ENCODE results near the gene CHRDL1.
"Not testable (repeated sequence)": the region's sequence is repeated elsewhere in the genome, so short reads cannot be mapped to it uniquely, and the experiment has no call there.

CHRDL1 gene

GRCh38 chrX:110665223-110666002 lies 130.2 kb downstream of the CHRDL1 start:
- H2AK5ac ChIP-seq (ENCODE audit: low read length, severe bottlenecking), result no peak overlapping the region
- H3K4me3 ChIP-seq (ENCODE audit: insufficient read depth in 1 of 2, low read depth in 1 of 2, low read length in 2 of 2), result no peak overlapping the region
- H3K9me3 ChIP-seq (ENCODE audit: control insufficient read depth, low read length), result no peaks in the 10 kb centered on the region
- H3K23ac ChIP-seq (ENCODE audit: low read length in 2 of 2), result no peak overlapping the region
- H3K36me3 ChIP-seq (ENCODE audit: control insufficient read depth in 1 of 2, insufficient read depth in 2 of 2, low read depth in 1 of 2, low read length in 2 of 2), result no peaks in the 10 kb centered on the region
- H2BK12ac ChIP-seq (ENCODE audit: low read length in 2 of 2), result no peak overlapping the region
- H2BK120ac ChIP-seq (ENCODE audit: low read depth, low read length), result no peak overlapping the region
- no peak overlapping the region for H4K8ac ChIP-seq (ENCODE audit: low read length)
- no peak overlapping the region for H3K4ac ChIP-seq (ENCODE audit: low read depth in 1 of 2, low read length in 2 of 2)
- 50% methylated on average over 3 of the region's 3 CpGs for WGBS
- H2AFZ ChIP-seq (ENCODE audit: low read depth, low read length), result no peak overlapping the region
- H3K79me1 ChIP-seq (replicated peaks; ENCODE audit: low read length, poor library complexity, severe bottlenecking), result no peaks in the 10 kb centered on the region
- peak; percentile 4 for DNase-seq
- no peaks in the 10 kb centered on the region for H3K4me1 ChIP-seq (ENCODE audit: control insufficient read depth, insufficient read depth, low read depth, low read length)
- H3K4me2 ChIP-seq (ENCODE audit: low read length, poor library complexity, severe bottlenecking), result no peak overlapping the region
- H3K9ac ChIP-seq (ENCODE audit: low read length), result no peak overlapping the region
- H3K14ac ChIP-seq (ENCODE audit: low read length in 2 of 2), result no peak overlapping the region
- H4K91ac ChIP-seq (ENCODE audit: low read length), result no peak overlapping the region
- H2BK15ac ChIP-seq (ENCODE audit: low read depth, poor library complexity, severe bottlenecking), result no peak overlapping the region
- no peak overlapping the region for H2BK5ac ChIP-seq (ENCODE audit: low read depth, low read length, poor library complexity, severe bottlenecking)
- no peak overlapping the region for H3K27ac ChIP-seq (ENCODE audit: low read length, poor library complexity, severe bottlenecking)
- H3K27me3 ChIP-seq (ENCODE audit: control insufficient read depth in 1 of 2, insufficient read depth in 1 of 2, low read length in 2 of 2), result peaks cover 0 to 31% of the 10 kb centered on the region in 2 experiments
- H3K18ac ChIP-seq (ENCODE audit: low read depth in 1 of 2, low read length in 2 of 2), result no peak overlapping the region

- 91% methylated on average over 6 of the region's 6 CpGs for WGBS
Observed at GRCh38 chrX:110657073-110657472, 138.5 kb downstream of the CHRDL1 start.

GRCh38 chrX:110654280-110654679 lies 141.3 kb downstream of the CHRDL1 start:
- peaks cover 21% of the 10 kb centered on the region for H3K9me3 ChIP-seq (ENCODE audit: control insufficient read depth, low read length)
- H3K27ac ChIP-seq (ENCODE audit: low read length, poor library complexity, severe bottlenecking); H2BK5ac ChIP-seq (ENCODE audit: low read depth, low read length, poor library complexity, severe bottlenecking); H3K4me1 ChIP-seq (ENCODE audit: control insufficient read depth, insufficient read depth, low read depth, low read length); H2AK5ac ChIP-seq (ENCODE audit: low read length, severe bottlenecking); H3K9ac ChIP-seq (ENCODE audit: low read length); H3K23ac ChIP-seq (ENCODE audit: low read length in 2 of 2); H3K36me3 ChIP-seq (ENCODE audit: control insufficient read depth in 1 of 2, insufficient read depth in 2 of 2, low read depth in 1 of 2, low read length in 2 of 2); H2AFZ ChIP-seq (ENCODE audit: low read depth, low read length); H3K27me3 ChIP-seq (ENCODE audit: control insufficient read depth in 1 of 2, insufficient read depth in 1 of 2, low read length in 2 of 2); H2BK120ac ChIP-seq (ENCODE audit: low read depth, low read length); DNase-seq; H2BK12ac ChIP-seq (ENCODE audit: low read length in 2 of 2); H4K8ac ChIP-seq (ENCODE audit: low read length); H3K4ac ChIP-seq (ENCODE audit: low read depth in 1 of 2, low read length in 2 of 2); H3K18ac ChIP-seq (ENCODE audit: low read depth in 1 of 2, low read length in 2 of 2); H3K4me2 ChIP-seq (ENCODE audit: low read length, poor library complexity, severe bottlenecking); H4K91ac ChIP-seq (ENCODE audit: low read length); H2BK15ac ChIP-seq (ENCODE audit: low read depth, poor library complexity, severe bottlenecking); H3K14ac ChIP-seq (ENCODE audit: low read length in 2 of 2); H3K4me3 ChIP-seq (ENCODE audit: insufficient read depth in 1 of 2, low read depth in 1 of 2, low read length in 2 of 2); H3K79me1 ChIP-seq (replicated peaks; ENCODE audit: low read length, poor library complexity, severe bottlenecking): not testable (repeated sequence)

More at GRCh38 chrX:110657073-110657472, 138.5 kb downstream of the CHRDL1 start:
- H2AK5ac ChIP-seq (ENCODE audit: low read length, severe bottlenecking), result no peak overlapping the region
- H2BK120ac ChIP-seq (ENCODE audit: low read depth, low read length), result no peak overlapping the region
- H2AFZ ChIP-seq (ENCODE audit: low read depth, low read length), result no peak overlapping the region
- no peak overlapping the region for H4K8ac ChIP-seq (ENCODE audit: low read length)
- no peak overlapping the region for H3K23ac ChIP-seq (ENCODE audit: low read length in 2 of 2)
- no peaks in the 10 kb centered on the region for H3K79me1 ChIP-seq (replicated peaks; ENCODE audit: low read length, poor library complexity, severe bottlenecking)
- no peak overlapping the region for H3K14ac ChIP-seq (ENCODE audit: low read length in 2 of 2)
- no peak overlapping the region for H2BK12ac ChIP-seq (ENCODE audit: low read length in 2 of 2)
- no peak overlapping the region for H3K9ac ChIP-seq (ENCODE audit: low read length)
- H3K4me3 ChIP-seq (ENCODE audit: insufficient read depth in 1 of 2, low read depth in 1 of 2, low read length in 2 of 2), result no peak overlapping the region
- H3K4me1 ChIP-seq (ENCODE audit: control insufficient read depth, insufficient read depth, low read depth, low read length), result no peaks in the 10 kb centered on the region
- H4K91ac ChIP-seq (ENCODE audit: low read length), result no peak overlapping the region
- no peaks in the 10 kb centered on the region for H3K36me3 ChIP-seq (ENCODE audit: control insufficient read depth in 1 of 2, insufficient read depth in 2 of 2, low read depth in 1 of 2, low read length in 2 of 2)
- H2BK15ac ChIP-seq (ENCODE audit: low read depth, poor library complexity, severe bottlenecking), result no peak overlapping the region
- DNase-seq, result no peak
- H3K4me2 ChIP-seq (ENCODE audit: low read length, poor library complexity, severe bottlenecking), result no peak overlapping the region
- H3K9me3 ChIP-seq (ENCODE audit: control insufficient read depth, low read length), result peaks cover 18% of the 10 kb centered on the region
- H3K27ac ChIP-seq (ENCODE audit: low read length, poor library complexity, severe bottlenecking), result no peak overlapping the region
- H3K18ac ChIP-seq (ENCODE audit: low read depth in 1 of 2, low read length in 2 of 2), result no peak overlapping the region
- no peak overlapping the region for H3K4ac ChIP-seq (ENCODE audit: low read depth in 1 of 2, low read length in 2 of 2)
- no peak overlapping the region for H2BK5ac ChIP-seq (ENCODE audit: low read depth, low read length, poor library complexity, severe bottlenecking)
- no peaks in the 10 kb centered on the region for H3K27me3 ChIP-seq (ENCODE audit: control insufficient read depth in 1 of 2, insufficient read depth in 1 of 2, low read length in 2 of 2)

GRCh38 chrX:110646386-110646785 lies 149.2 kb downstream of the CHRDL1 start:
- WGBS, result 29% methylated on average over 1 of the region's 1 CpG

More at GRCh38 chrX:110646386-110646785, 149.2 kb downstream of the CHRDL1 start:
- Histone ChIP-seq H4K8ac (ENCODE audit: low read length) (no peak overlapping the region), H3K4me1 (ENCODE audit: control insufficient read depth, insufficient read depth, low read depth, low read length) (no peaks in the 10 kb centered on the region), H2BK12ac (ENCODE audit: low read length in 2 of 2) (no peak overlapping the region), H2BK5ac (ENCODE audit: low read depth, low read length, poor library complexity, severe bottlenecking) (no peak overlapping the region), H3K4me3 (ENCODE audit: insufficient read depth in 1 of 2, low read depth in 1 of 2, low read length in 2 of 2) (no peak overlapping the region), H2AK5ac (ENCODE audit: low read length, severe bottlenecking) (no peak overlapping the region), H3K9ac (ENCODE audit: low read length) (no peak overlapping the region), H3K18ac (ENCODE audit: low read depth in 1 of 2, low read length in 2 of 2) (no peak overlapping the region), H3K14ac (ENCODE audit: low read length in 2 of 2) (no peak overlapping the region), H3K79me1 (replicated peaks; ENCODE audit: low read length, poor library complexity, severe bottlenecking) (no peaks in the 10 kb centered on the region), H3K4ac (ENCODE audit: low read depth in 1 of 2, low read length in 2 of 2) (no peak overlapping the region), H3K23ac (ENCODE audit: low read length in 2 of 2) (no peak overlapping the region), H3K27ac (ENCODE audit: low read length, poor library complexity, severe bottlenecking) (no peak overlapping the region), H2AFZ (ENCODE audit: low read depth, low read length) (no peak overlapping the region), H3K36me3 (ENCODE audit: control insufficient read depth in 1 of 2, insufficient read depth in 2 of 2, low read depth in 1 of 2, low read length in 2 of 2) (no peaks in the 10 kb centered on the region), H2BK15ac (ENCODE audit: low read depth, poor library complexity, severe bottlenecking) (no peak overlapping the region), H4K91ac (ENCODE audit: low read length) (no peak overlapping the region), H3K27me3 (ENCODE audit: control insufficient read depth in 1 of 2, insufficient read depth in 1 of 2, low read length in 2 of 2) (peaks cover 0 to 3% of the 10 kb centered on the region in 2 experiments), H3K4me2 (ENCODE audit: low read length, poor library complexity, severe bottlenecking) (no peak overlapping the region), H2BK120ac (ENCODE audit: low read depth, low read length) (no peak overlapping the region), H3K9me3 (ENCODE audit: control insufficient read depth, low read length) (peaks cover 4% of the 10 kb centered on the region)
- DNase-seq, result no peak
